GM21717 (cell line): Measurements from ENCODE around the gene NPPB.

Source experiments
- ATAC-seq: cut with Tn5 transposase; IDR thresholded peaks from one replicate; pipeline ENCODE4 v1.9.1; 2021; ENCODE audit warnings: mild to moderate bottlenecking, moderate library complexity; ENCODE audit not compliant: unreplicated experiment

Gene NPPB

DNA sequence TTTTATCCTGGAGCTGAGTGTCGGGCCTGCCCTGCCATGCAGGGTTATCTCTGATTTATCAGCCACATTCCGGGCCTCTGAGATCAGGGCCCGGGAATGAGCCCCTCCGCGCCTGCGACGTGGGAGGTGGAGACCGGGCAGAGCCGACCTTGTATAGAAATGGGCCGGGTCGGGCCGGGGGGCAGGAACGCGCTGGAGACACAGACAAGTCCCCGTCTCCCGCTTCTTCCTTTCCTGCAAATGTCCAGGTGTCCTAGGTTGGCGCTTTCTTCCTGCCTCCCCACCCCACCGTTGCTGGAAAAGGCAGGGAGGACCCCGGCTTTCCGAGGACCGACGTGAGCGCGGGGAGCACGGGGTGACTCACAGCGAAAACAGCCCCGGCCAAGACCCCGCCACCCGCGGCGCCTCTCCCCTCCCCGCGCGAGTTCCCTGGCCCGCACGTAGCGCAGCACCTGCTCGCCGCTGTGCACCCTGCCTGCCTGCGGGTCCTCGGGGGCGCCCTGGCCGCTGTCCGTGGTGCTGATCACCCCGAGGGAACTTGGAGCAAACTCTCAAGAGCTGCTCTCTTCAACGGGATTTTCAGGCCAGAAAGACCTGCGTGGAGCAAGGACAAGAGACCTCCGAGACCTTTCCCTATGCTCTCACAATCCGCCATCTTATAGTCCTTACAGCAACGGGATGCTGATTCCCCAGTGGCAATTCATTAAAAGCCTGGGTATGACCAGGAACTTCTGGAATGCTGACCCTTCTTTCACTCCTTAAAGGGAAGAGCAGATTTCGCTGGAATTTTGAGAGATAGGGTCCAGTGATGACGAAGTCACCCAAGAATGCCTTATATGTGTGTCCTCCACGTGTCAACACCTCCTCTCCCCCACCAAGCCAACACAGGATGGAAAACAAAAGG lies 475 bp upstream of the NPPB start:
- no peak for ATAC-seq

- ATAC-seq, result no peak
Measured at GRCh38 chr1:11858158-11858557, 587 bp downstream of the NPPB start.

DNA sequence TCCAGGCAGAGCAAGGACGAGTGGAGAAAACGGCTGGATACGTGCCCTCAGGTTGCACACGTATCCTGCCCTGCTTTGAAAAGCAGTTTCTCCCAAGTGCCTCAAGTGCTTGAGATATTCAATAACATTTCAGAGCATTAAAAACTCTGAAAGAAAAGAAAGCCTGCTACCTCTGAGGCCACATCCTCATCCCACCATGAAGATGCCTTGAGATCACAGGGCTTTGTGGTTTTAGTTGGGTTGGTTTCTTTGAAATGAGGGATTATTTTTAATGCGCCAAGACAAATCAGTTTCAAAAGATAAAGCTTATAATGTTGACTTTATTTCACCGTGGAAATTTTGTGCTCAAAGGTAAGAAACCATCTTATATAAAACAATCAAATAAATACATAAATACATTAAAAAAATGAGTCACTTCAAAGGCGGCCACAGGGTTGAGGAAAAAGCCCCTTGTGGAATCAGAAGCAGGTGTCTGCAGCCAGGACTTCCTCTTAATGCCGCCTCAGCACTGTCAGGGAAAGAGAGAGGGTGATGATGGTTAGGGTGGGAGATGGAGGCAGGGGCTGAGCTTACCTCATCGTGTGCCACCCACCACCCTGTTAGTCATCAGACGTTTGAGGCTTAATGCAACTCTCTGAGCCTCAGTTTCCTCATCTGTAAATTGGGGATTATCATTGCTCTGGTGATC lies 1.4 kb downstream of the NPPB start:
- no peak for ATAC-seq

DNA sequence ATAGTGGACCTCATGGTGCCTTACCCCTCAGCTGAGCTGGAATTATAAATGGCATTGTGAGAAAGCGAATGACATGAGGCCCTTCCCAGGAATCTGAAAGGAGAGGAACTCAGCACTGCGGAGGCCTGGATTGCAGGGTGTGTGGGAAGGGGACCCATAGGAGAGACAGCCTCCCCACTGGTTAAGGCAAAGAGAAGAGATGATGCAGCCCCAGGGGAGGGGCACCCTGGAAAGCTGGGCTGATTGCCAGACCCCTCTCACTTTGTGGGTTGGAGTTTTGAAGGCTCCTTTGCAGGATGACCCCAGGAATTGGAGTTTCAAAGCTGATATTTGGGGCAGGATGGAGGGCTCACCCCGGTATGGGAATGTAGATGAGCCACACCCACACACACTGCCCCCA lies 2.0 kb downstream of the NPPB start:
- no peak for ATAC-seq

DNA sequence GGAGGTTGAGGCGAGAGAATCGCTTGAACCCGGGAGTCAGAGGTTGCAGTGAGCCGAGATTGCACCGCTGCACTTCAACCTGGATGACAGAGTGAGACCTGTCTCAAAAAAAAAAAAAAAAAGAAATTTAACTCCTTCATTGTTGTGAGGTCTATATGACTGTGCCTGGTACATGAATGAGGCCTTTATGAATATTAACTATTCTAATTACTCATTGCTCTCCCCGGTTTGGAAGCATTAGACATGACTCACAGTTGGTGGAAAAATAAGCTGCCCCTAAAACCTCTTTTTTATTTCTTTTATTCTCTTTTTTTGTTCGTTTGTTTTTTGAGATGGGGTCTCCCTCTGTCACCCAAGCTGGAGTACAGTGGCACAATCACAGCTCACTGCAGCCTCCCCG lies 3.3 kb downstream of the NPPB start:
- no peak for ATAC-seq

GRCh38 chr1:11854519-11854918 lies 4.2 kb downstream of the NPPB start:
- no peak for ATAC-seq

DNA sequence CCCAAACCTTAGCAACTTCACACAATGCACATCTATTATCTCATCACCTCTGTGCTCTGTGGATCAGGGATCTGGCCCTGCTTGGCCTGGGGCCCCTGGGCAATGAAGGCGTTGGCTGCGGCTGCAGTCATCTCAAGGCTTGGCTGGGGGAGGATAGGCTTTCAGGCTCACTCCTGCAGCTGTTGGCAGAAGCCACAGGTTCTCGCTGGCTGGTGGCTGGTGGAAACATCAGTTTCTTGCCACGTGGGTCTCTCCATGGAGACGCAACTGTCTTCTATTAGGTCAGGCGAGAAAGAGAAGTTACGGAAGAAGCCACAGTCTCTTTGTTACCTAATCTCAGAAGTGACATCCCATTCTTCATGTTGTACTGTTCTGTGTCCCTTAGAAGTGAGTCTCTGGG lies 7.6 kb downstream of the NPPB start:
- no peak for ATAC-seq

DNA sequence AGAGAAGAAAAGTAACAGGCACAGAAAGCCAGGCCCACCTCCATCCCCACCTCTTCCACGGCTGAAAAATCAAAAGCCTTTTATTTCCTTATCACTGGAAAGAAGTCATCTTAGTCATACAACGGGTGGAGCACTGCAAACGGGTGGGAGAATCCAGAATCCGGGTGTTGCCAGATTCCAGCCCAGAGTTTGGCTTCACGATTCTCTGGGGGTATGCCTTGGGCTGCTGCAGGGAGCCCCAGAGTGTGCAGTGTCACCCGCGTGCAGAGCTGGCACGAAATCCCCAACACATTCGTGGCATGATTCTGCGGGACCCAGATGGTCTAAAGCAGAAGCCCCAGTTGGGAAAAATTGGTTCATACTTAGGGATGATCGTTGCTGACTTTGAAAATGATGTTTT lies 8.6 kb downstream of the NPPB start:
- no peak for ATAC-seq

DNA sequence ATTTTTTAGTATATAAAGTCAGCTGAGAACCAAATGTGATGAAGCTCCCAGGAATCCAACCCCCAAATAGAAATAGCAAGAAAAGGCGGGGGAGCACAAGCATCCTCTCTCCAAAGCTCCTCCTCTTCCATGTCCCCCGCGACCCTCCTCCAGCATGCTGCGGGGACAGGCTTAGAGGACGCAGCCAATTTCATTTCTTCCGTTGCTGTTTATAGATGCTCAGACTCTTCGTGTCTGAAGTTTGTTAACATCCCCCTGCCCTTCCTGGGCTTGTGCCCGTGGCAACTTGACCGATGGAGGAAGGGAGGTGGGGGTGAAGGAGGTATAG lies 10.4 kb downstream of the NPPB start:
- no peak for ATAC-seq

- ATAC-seq, result no peak
Measured at GRCh38 chr1:11847667-11848372, 10.9 kb downstream of the NPPB start, which contains the start of gene NPPA. TSS of gene NPPA (minus strand) at chr1:11847783. CDS start at chr1:11847684, 99 bp downstream.

DNA sequence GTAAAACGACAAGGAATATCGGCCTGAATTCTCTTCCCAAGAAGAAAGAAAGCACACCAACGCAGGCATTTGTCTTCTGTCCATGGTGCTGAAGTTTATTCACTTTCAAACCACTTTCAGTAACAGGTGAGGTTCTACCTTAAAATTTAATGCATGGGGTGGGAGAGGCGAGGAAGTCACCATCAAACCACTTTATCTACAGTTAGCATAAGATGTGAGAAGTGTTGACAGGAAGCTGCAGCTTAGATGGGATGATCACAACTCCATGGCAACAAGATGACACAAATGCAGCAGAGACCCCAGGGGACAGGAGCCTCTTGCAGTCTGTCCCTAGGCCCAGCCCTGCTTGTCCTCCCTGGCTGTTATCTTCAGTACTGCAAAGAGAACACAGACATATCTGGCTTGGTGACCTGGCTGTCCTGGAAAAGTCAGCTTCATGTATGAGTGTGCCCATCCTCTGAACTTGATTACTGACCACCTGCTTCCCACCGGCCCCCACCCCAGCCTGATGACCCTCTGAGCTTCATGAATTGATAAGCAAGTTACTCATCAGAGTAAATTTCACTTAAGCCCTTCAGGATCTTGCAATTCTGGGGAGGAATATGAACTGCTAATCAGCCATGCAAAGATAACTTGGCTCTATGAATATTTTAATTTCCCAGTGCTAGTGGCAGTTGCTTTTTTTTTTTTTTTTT lies 13.0 kb downstream of the NPPB start:
- no peak for ATAC-seq

GRCh38 chr1:11842154-11843041 lies 16.3 kb downstream of the NPPB start:
- ATAC-seq, result no peak

DNA sequence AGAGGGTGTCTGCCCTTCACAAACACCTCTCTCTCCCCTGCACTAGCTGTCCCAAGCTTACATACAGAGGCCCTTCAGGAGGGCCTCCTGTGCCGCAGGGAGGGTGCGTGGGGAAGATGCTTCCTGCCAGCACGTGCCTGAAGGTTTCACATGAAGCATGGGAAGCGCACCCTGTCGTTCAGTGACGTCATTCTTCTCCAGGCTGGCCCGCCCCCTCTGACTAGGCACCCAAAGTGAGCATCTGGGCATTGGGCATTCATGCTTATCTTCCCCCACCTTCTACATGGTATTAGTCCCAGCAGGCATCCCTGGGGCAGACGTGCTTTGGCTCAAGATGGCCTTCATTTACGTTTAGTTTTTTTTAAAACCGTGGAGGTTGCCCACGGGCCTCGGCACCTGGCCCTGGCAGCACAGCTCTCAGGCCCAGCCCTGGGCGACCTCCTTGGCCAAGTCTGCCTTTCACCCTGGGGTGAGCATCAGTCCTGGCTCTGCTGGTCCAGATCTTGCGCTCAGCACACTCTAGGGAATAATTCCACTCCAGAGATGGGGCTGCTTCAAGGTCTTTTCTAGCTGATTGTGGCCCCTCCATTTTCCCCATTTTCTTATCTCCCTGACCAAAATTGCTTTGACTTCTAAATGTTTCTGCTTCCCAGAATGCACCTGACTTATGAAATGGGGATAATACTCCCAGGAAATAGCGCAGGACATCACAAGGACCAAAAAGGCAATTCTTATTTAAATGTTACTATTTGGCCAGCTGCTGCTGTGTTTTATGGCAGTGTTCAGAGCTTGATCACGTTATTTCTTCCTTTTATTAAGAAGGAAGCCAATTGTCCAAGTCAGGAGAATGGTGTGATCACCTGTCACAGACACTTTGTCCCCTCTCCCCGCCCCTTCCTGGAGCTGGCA lies 17.2 kb downstream of the NPPB start:
- no peak for ATAC-seq

DNA sequence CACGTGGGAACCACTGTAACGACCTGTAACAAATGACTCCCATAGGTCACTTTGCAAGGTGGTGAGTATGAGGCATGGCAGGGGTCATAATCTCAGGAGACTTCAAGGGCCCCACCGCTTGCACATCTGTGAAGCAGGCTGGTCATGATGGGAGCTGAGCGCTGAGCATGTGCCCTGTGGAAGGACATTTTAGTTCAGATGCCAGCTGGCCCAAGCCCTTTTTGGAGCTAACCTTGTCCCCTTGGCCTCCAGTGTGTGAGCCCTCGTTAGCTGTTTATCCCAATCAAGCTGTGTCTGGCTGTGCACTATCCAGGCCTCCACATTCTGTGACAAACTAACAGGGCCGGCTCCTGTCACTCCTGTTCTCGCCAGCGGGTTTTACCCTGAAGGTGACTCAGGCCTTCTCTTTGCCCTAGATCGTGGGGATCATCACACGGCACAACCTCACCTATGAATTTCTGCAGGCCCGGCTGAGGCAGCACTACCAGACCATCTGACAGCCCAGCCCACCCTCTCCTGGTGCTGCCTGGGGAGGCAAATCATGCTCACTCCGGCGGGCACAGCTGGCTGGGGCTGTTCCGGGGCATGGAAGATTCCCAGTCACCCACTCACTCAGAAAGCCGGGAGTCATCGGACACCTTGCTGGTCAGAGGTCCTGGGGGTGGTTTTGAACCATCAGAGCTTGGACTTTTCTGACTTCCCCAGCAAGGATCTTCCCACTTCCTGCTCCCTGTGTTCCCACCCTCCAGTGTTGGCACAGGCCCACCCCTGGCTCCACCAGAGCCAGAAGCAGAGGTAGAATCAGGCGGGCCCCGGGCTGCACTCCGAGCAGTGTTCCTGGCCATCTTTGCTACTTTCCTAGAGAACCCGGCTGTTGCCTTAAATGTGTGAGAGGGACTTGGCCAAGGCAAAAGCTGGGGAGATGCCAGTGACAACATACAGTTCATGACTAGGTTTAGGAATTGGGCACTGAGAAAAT lies 18.7 kb downstream of the NPPB start:
- no peak for ATAC-seq

DNA sequence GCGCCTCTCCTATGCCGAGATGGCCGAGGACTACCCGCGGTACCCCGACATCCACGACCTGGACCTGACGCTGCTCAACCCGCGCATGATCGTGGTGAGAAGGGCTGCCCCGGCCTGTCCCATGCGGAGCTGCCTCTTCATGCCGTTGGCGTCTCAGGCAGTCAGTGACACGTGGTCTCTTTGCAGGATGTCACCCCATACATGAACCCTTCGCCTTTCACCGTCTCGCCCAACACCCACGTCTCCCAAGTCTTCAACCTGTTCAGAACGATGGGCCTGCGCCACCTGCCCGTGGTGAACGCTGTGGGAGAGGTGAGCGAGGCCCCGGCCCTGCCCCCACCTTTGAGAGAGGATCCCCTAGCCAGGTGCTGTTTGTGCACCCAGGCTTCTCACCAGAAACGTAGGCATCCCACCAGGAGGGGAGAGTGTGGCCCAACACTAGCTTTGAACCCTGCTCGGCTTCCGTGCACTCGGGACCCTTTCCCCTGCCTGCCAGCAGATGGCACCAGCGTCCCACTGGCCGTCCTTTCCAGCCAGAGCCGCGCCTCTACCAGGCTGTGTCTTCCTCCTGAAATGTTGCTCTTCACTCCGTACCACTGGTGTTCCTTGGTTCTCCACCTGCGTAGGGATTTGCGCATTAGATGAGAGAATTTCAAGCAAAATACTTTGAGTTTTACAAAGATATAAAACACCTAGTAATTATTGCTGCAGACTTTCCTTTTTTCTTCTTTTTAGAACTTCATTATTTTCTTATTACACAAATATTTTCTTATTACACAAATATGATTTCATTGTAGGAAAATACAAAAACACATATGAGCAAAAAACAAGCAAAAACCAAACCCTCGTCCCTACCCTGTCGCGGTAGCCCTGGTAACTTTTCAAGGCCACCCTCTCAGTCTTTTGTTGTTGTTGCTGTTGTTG lies 20.1 kb downstream of the NPPB start:
- ATAC-seq, result no peak

GRCh38 chr1:11837767-11838348 lies 20.9 kb downstream of the NPPB start:
- no peak for ATAC-seq
